OCI-LY3 (cell line): Measurements from ENCODE around the gene SAMD4A.

Experiments
- CTCF ChIP-seq: fragments of 200-600, 300-600 bp; sonication (generic); IDR thresholded peaks from 2 replicates; pipeline ENCODE4 v1.5.1; 2014; ENCODE audit warnings: antibody characterized with exemption, low read length, low read depth
- EZH2phosphoT487 ChIP-seq: fragments of 200-600 bp; shearing (Covaris generic); IDR thresholded peaks from 2 replicates; pipeline ENCODE4 v1.6.1; 2018; ENCODE audit warnings: antibody characterized with exemption, mixed run types, low read depth

- TF ChIP-seq CTCF, result no peak
- no peak for TF ChIP-seq EZH2phosphoT487
Measured at GRCh38 chr14:54658836-54659235, 91.9 kb downstream of the SAMD4A start.
